GM12892 (cell line): ENCODE results near the gene SDK2.

ENCODE experiments used
- POLR2A ChIP-seq: IDR thresholded peaks from 2 replicates; pipeline ENCODE4 v1.6.1; 2011; ENCODE audit warnings: low read depth, low read length, control low read depth
- POLR2AphosphoS5 ChIP-seq: IDR thresholded peaks from 2 replicates; pipeline ENCODE4 v1.6.1; 2011; ENCODE audit warnings: low read depth, low read length, control low read depth
- TAF1 ChIP-seq: IDR thresholded peaks from 2 replicates; pipeline ENCODE4 v1.6.1; 2011; ENCODE audit warnings: low read depth, mild to moderate bottlenecking, control low read depth, low read length, borderline replicate concordance

DNA sequence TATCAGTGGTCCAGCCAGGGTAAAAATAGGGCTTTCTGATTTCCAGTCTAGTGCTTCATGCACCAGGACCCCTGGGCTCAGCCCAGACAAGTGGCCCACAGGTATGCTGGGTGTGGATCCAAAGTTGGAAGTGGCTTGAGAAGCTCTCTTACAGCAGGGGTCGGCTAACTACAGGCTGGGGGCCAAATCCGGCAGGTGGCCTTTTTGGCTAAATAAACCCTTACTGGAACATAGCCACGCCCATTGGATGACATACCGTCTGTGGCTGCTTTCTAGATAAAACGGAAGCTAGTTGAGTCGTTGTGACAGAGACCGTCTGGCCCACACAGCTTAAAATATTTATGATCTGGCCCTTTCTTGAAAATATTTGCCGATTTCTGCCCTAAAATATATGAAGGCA is 213.4 kb downstream of the SDK2 start:
- TF ChIP-seq POLR2A (no peak), POLR2AphosphoS5 (no peak), TAF1 (no peak)
